Mammary epithelial cell (primary cell): ENCODE data around the gene MIA.

Source experiments
- CTCF ChIP-seq, 2 donors: IDR thresholded peaks in 1 of 2; conservative IDR thresholded peaks in 1 of 2; 2 replicates each; pipeline ENCODE4 v1.5.1; 2011 to 2012; ENCODE audit warnings: inconsistent platforms in 2 of 2, low read length in 2 of 2, mild to moderate bottlenecking in 2 of 2, control low read depth in 1 of 2, low read depth in 1 of 2; ENCODE audit not compliant: insufficient read depth in 1 of 2; ENCODE audit errors: extremely low read depth in 1 of 2
- EZH2 ChIP-seq: IDR thresholded peaks from 2 replicates; pipeline ENCODE4 v1.6.1; 2012; ENCODE audit warnings: low read length, inconsistent platforms, borderline replicate concordance

GRCh38 chr19:40781140-40781539 is 5.8 kb downstream of the MIA start:
- no peak for TF ChIP-seq CTCF (conservative IDR thresholded peaks at IDR 0.05 in 1 of 2, IDR thresholded peaks at IDR 0.05 in 1 of 2; ENCODE audit: extremely low read depth in 1 of 2, insufficient read depth in 1 of 2, low read depth in 1 of 2, low read length in 2 of 2)
- no peak for TF ChIP-seq EZH2
